AG20443 (cell line): ENCODE data around the gene SMIM41.
A peak's percentile ranks its signal among the peaks of the same experiment; 100 is the strongest.

Experiments
- DNase-seq: peaks from one replicate; pipeline ENCODE4 v3.0.0; 2012; ENCODE audit warnings: low spot score, mixed read lengths

The SMIM41 gene

GRCh38 chr12:52122540-52122871, 43.0 kb downstream of the SMIM41 start:
- peak; percentile 4 for DNase-seq

DNA sequence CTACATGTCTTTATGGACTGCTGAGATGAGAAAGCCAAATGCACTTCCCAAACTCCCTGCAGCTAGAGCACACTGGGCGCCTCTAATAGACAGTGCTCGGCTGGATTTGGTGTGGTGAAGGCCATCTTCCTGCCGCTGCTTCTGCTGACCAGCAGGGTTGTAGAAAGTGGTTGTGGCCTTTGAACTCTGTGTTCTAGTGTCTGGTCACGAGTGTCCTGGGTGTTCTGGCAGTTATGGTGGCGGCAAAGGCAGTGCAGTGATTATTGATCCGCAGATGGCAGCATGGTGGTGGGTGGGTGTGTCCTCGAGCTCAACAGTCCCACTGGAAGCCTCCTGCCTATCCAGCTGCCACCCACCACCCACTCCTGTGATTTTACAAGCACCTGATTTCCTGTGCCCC, 43.4 kb downstream of the SMIM41 start:
- DNase-seq, result peak; percentile 5

GRCh38 chr12:52123487-52124186, 44.1 kb downstream of the SMIM41 start:
- DNase-seq, result no peak

DNA sequence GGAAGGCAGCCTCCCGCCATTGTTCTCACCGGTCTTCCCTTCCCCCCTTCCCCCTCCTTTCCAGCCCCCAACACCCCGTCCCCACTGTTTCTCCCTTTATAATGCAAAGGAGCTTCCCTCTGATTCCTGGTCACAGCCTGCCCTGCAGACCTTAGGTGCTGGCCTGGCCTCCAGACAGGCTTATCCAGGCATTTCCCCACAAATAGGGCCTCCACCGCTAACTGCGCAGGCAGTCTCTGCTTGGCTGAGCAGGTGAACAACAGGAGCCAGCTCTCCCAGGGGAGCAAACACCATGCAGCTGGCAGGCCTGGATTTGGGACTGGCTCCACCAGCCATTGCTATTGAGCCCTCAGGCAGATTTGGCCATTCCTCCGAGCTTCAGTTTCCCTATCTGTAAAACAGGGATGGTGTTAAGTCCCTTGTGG, 46.0 kb downstream of the SMIM41 start:
- peak; percentile 8 for DNase-seq

DNA sequence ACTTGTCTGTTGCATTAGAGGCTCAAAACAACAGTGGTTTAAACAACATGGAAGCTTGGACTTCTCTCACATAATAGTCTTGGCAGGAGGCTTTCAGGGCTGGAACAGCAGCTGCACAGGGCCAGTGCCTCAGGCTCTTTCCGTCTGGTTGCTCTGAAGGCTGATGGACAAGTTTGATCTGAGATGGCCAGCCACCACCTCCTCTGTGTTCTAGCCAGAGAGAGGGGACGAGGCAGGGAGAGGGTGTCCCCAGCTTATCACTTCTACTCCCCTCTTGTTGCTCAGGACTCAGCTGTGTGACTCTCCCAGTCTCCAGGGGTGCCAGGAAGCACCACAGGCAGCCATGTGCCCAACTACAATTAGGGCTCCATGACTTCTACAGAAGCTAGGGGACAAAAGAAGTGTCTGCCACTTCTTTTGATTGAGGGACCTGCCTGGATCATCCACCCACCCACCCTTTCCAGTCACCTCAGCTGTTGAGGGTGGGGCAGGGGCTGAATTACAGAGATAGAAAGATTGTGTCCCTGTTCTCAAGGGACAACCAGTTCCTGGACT, 46.6 kb downstream of the SMIM41 start:
- no peak for DNase-seq

DNA sequence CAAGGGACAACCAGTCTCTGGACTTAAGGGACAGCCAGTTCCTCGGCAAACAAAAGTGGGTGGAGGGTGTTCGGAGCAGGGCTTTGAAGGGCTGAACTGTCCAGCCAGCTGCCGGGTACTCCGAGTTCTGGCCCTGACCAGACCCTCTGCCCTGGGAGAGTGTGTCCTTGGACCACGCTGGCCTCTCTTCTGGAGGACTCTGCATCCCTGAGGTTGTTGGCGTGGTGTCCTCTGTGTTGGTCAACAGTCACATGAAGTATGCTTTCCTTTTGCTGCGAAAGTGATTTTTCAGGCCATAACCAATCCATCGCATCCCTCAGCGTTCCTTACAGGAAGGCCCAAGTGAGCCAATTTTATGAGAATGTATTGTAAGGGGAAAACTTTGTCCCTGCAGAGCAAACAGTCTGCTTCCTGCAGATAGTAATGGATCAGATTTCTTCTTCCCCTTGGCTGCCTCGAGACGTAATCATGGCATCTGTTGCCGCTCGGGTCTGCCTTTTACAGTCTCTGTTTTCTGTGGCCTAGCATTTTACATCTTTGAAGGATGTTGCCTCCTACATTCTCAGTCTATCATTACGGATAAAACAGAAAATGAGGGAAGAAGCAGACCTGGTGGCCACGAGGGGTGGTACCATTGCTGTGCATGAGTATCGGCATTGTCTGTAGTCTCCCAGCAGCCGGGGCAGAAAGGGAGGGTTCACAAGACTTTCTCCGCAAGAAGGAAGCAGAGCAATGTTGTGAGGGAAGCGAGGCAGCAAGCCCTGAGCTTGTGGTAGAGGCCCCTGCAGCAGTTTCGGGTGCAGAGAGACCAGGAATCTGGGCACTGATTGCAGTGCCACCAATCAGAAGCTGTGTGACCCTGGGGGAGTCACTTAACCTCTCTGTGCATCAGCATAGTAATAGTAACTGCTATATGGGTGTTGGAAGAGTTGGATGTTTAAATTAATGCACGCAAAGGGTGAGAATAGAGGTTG, 47.4 kb downstream of the SMIM41 start:
- DNase-seq, result peak; percentile 3

DNA sequence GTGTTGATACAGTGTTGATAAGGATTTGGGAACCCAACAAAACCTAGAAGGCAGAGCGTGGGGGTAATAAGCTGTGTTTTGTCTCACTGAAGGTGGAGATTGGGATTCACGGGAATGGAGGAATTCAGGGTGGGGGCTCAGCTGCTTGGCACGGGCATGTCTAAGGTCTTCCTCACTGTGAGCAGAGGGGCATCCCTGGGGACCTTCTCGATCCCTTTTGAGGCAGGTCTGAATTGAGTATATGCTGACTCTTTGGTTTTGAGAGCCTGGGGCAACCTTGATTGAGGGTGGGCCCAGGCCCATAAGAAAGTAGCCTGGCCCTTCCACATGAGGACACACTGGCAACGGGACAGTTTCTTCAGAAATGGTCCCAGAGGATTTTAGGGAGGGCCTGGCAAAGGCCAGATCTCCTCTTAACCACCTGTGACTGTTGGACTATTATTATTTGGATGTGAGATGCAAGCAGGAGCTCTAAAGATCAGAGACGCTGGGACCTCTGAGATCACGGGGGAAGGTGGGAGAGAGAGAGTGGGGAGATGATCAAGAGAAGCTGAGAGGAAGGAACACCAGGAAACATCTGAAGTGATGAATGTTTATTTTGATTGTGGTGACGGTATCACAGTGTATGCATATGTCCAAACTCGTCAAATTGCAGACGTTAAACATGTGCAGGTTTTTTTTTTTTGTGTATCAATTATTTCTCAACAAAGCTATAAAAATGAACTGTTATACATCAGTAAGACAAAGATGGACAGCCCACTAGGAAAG, 48.4 kb downstream of the SMIM41 start:
- peak; percentile 4 for DNase-seq

DNA sequence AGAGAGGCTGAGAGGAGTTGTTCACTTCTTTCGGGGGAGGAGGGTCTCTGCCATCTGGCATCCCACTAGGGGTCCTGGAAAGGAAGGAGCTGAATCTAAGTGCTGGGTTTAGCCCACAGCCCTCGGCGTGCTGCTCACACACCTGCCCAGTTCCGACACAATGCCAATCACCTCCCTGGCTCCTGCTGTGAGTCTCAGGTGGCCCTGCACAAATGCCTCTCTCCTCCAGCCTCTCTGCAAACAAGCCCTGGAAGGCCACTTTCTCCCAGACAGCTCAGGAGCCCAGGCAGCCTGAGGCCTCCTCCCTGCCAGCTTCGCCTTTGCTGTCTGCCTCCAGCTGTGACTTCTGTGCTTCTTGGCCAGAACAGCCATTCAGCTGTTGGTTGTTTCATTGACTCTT, 51.2 kb downstream of the SMIM41 start:
- peak; percentile 19 for DNase-seq

DNA sequence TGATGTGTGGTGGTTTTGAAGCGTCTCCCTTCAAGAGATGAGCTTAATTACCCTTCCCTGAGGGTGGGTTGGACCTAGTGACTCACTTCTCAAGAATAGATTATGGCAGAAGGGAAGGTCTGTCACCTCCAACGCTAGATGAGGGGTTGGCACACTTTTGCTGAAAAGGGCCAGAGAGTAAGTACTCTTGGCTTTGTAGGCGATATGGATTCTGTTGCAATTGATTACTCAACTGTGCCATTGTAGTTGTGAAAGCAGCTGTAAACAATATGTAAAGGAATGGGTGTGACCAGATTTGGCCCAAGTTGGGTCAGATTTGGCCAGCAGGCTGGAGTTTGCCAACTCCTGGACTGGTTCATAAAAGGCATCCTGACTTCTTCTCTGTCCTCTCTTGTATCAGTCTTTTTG, 53.3 kb downstream of the SMIM41 start:
- peak; percentile 18 for DNase-seq

GRCh38 chr12:52137746-52138145, 58.2 kb downstream of the SMIM41 start:
- DNase-seq, result no peak

GRCh38 chr12:52139147-52139546, 59.6 kb downstream of the SMIM41 start:
- DNase-seq, result no peak

GRCh38 chr12:52139579-52140062, 60.1 kb downstream of the SMIM41 start:
- peak; percentile 60 for DNase-seq

- DNase-seq, result no peak
Measured at GRCh38 chr12:52141306-52141705, 61.8 kb downstream of the SMIM41 start.

DNA sequence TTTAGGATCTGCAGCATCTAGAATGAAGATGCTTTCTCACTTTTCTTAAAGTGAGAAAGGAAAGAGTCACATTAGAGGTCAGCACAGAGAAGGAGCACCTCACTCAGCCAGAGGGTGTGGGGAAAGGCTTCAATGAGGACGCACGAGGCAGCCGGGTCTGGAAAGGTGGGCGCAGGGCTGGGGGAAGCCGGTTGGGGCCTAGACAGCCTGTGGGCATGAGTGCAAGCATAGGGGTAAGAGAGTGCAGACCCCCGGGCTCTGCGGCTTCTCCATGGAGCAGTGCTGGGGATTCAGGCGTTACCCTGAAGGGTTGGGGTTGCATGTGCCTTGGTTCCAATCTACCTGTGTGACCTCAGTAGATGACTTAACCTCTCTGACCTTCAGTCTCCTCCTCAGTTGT, 62.4 kb downstream of the SMIM41 start:
- DNase-seq, result no peak

GRCh38 chr12:52142431-52142830, 62.9 kb downstream of the SMIM41 start:
- DNase-seq, result no peak

- no peak for DNase-seq
Measured at GRCh38 chr12:52144512-52145227, 65.2 kb downstream of the SMIM41 start.

DNA sequence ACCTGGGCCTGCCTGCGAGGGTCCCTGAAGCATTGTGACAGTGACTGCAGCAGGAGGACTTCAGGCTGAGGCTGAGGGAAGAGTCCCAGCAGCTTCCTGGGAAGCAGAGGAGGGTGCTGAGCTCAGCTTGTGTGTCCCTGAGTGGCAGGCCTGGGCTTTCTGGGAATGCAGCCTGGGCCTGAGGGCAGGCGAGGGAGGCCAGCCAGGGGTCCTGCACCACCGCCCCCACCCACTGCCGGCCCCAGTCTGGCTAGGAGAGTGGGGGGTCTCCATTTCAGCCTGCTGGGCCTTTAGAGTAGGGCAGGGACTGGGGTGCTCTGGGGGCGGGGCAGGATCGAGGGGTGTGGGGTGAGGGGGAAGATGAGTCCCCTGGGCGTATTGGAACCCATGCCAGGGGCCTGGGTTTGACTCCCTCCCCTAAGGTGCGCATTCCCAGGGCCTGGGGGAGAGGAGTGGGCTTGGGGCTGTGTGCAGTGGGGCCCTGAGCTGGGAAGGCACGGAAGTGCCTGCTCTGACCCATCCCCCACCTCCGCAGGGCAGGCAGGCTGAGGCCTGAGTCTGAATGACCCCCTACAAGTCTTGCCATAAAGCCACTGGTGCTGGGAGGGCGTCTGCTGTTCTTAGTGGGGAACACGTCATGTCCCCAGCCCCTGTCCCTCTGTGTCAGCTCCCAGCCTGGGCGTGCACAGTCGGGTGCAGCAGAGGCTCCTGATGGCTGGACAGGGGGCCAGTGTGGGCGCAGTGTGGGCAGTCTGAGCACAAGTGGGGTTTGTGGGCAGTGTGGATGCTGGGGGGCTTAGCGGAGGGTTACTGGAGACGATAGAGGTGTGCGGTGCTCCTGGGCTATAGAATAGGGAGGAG, 66.0 kb downstream of the SMIM41 start:
- no peak for DNase-seq

- DNase-seq, result no peak
Measured at GRCh38 chr12:52146089-52146821, 66.8 kb downstream of the SMIM41 start.

DNA sequence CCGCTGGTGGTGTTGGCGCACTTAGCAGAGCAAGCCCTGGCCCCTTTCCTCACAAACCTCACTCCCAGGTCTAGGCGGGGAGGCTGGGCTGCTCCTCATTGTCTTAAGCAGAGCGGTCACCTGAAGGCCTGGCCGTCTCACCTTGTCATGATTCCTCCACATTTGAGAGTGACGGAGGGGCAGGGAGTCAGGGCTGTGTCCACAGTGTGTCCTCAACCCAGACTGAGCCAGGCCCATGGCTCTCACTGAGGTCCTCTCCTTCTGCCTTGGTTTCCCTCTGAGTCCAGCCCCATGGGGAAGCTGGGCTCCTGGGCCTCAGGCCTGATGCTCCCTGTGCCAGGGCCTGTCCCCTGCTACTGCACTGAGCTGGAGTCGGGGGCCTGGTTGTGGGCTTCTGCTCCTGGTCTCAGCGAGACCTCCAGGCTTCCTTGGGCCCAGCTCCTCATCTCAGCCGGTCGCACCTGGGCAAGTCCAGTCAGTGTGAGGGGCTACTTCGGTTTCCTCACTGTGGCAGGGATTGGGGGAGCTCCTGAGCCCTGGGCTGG, 67.4 kb downstream of the SMIM41 start:
- DNase-seq, result no peak
